HUES48 (cell line): ENCODE measurements around the gene UTS2R.

Experiments used
- H3K27ac ChIP-seq: one replicate; pipeline ENCODE4 v1.7.0; 2013; ENCODE audit warnings: low read depth, low read length, inconsistent platforms
- H3K27me3 ChIP-seq: 2 replicates; pipeline ENCODE4 v1.6.1; 2013; ENCODE audit warnings: mild to moderate bottlenecking, low read length; ENCODE audit not compliant: control insufficient read depth, insufficient read depth
- H3K36me3 ChIP-seq: 2 replicates; pipeline ENCODE4 v1.6.1; 2013; ENCODE audit warnings: low read length; ENCODE audit not compliant: control insufficient read depth, insufficient read depth
- H3K4me1 ChIP-seq: 2 replicates; pipeline ENCODE4 v1.6.1; 2013; ENCODE audit warnings: mild to moderate bottlenecking, low read length; ENCODE audit not compliant: control insufficient read depth, insufficient read depth
- H3K4me3 ChIP-seq: 2 replicates; pipeline ENCODE4 v1.5.1; 2013; ENCODE audit warnings: mild to moderate bottlenecking, low read depth, low read length
- H3K9ac ChIP-seq: 2 replicates; pipeline ENCODE4 v1.6.1; 2013; ENCODE audit warnings: mild to moderate bottlenecking, low read depth, low read length, moderate library complexity
- H3K9me3 ChIP-seq: 2 replicates; pipeline ENCODE4 v1.6.1; 2013; ENCODE audit warnings: low read length; ENCODE audit not compliant: control insufficient read depth, insufficient read depth

UTS2R gene

GRCh38 chr17:82328141-82328993, 43.2 kb upstream of the UTS2R start:
- H3K27ac ChIP-seq: no peak overlapping the region
- no peak overlapping the region for H3K9ac ChIP-seq
- peaks cover 14% of the 10 kb centered on the region for H3K4me1 ChIP-seq
- no peaks in the 10 kb centered on the region for H3K36me3 ChIP-seq
- H3K9me3 ChIP-seq: no peaks in the 10 kb centered on the region
- peaks cover 19% of the 10 kb centered on the region for H3K27me3 ChIP-seq
- no peak overlapping the region for H3K4me3 ChIP-seq

DNA sequence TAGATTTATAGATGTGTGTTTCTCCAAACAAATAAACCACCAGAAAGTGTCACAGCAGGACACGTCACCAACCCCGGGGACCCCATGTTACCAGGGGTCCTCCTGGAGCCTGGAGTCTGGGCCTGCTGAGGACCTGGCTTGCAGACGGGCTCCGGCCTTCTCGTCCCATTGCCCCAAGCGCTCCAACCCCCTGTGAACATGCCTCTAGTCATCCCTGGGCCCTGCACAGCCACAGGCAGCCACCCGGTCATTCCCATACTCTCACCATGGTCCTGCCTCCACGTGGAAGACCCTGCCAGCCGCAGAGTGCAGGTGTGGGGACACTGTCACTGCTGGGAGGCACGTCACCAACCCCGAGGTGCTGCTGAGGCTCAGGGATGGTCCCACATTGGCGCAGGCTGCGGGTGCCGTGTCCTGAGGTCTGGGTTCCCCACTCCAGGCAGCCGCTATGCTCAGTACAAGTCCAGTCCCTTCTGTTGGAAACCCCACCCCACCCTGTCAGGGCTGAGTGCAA, 42.5 kb upstream of the UTS2R start:
- Histone ChIP-seq H3K4me3 (no peak overlapping the region), H3K27me3 (peaks cover 25% of the 10 kb centered on the region), H3K9me3 (no peaks in the 10 kb centered on the region), H3K36me3 (no peaks in the 10 kb centered on the region), H3K27ac (no peak overlapping the region), H3K4me1 (peaks cover 14% of the 10 kb centered on the region), H3K9ac (no peak overlapping the region)

GRCh38 chr17:82329683-82330321, 41.8 kb upstream of the UTS2R start:
- no peaks in the 10 kb centered on the region for H3K36me3 ChIP-seq
- H3K9me3 ChIP-seq: no peaks in the 10 kb centered on the region
- H3K4me1 ChIP-seq: peaks cover 14% of the 10 kb centered on the region
- H3K9ac ChIP-seq: no peak overlapping the region
- no peak overlapping the region for H3K4me3 ChIP-seq
- H3K27me3 ChIP-seq: peaks cover 32% of the 10 kb centered on the region
- no peak overlapping the region for H3K27ac ChIP-seq

- Histone ChIP-seq H3K27me3 (peaks cover 38% of the 10 kb centered on the region), H3K4me3 (no peak overlapping the region), H3K9me3 (no peaks in the 10 kb centered on the region), H3K4me1 (peaks cover 14% of the 10 kb centered on the region), H3K27ac (no peak overlapping the region), H3K36me3 (no peaks in the 10 kb centered on the region), H3K9ac (no peak overlapping the region)
These were observed 41.0 kb upstream of the UTS2R start for GRCh38 chr17:82330322-82331239.

GRCh38 chr17:82331345-82331939, 40.1 kb upstream of the UTS2R start:
- no peaks in the 10 kb centered on the region for H3K9me3 ChIP-seq
- no peak overlapping the region for H3K27ac ChIP-seq
- H3K9ac ChIP-seq: no peak overlapping the region
- peaks cover 38% of the 10 kb centered on the region for H3K27me3 ChIP-seq
- peaks cover 14% of the 10 kb centered on the region for H3K4me1 ChIP-seq
- no peaks in the 10 kb centered on the region for H3K36me3 ChIP-seq
- H3K4me3 ChIP-seq: no peak overlapping the region

GRCh38 chr17:82332669-82333278, 38.8 kb upstream of the UTS2R start:
- peak overlapping the region; percentile 43 for H3K4me3 ChIP-seq
- H3K9ac ChIP-seq: no peak overlapping the region
- H3K27ac ChIP-seq: no peak overlapping the region
- no peaks in the 10 kb centered on the region for H3K9me3 ChIP-seq
- no peaks in the 10 kb centered on the region for H3K36me3 ChIP-seq
- peaks cover 38% of the 10 kb centered on the region for H3K27me3 ChIP-seq
- peaks cover 13% of the 10 kb centered on the region for H3K4me1 ChIP-seq

GRCh38 chr17:82333279-82334171, 38.0 kb upstream of the UTS2R start, which contains the start of gene SECTM1:
Gene SECTM1, minus strand, starts transcription at chr17:82333766. Its CDS starts 6,526 bp downstream, at chr17:82327240.
- H3K4me1 ChIP-seq: peaks cover 8% of the 10 kb centered on the region
- H3K9me3 ChIP-seq: no peaks in the 10 kb centered on the region
- peaks cover 38% of the 10 kb centered on the region for H3K27me3 ChIP-seq
- no peak within 1 kb of the TSS for H3K27ac ChIP-seq
- H3K4me3 ChIP-seq: peak within 1 kb of the TSS; percentile 43
- no peaks in the 10 kb centered on the region for H3K36me3 ChIP-seq
- H3K9ac ChIP-seq: no peak within 1 kb of the TSS

DNA sequence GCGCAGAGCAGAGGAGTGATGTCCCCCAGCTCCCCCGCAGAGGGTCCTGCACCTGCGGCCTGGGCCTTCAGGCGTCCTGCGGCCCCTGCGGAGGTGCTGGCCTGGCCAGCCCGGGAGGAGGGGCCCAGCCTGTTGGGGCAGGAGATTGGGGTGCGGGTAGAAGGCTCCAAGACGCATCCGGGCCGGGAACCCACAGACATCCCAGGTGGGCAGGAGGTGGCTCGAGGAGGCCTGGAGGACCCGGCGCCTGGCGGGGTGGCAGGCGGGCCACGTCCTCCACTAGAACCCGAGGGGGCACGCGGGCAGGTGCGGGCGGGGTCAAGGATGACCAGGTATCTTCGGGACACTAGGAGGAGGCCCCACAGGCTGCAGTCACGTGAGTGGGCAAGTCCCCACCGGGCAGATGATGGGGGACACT, 37.4 kb upstream of the UTS2R start:
- Histone ChIP-seq H3K4me3 (no peak overlapping the region), H3K27me3 (peaks cover 38% of the 10 kb centered on the region), H3K9ac (no peak overlapping the region), H3K36me3 (no peaks in the 10 kb centered on the region), H3K9me3 (no peaks in the 10 kb centered on the region), H3K27ac (no peak overlapping the region), H3K4me1 (peaks cover 8% of the 10 kb centered on the region)

- Histone ChIP-seq H3K4me1 (peaks cover 13% of the 10 kb centered on the region), H3K36me3 (no peaks in the 10 kb centered on the region), H3K4me3 (no peak overlapping the region), H3K9ac (no peak overlapping the region), H3K27ac (no peak overlapping the region), H3K9me3 (no peaks in the 10 kb centered on the region), H3K27me3 (peaks cover 41% of the 10 kb centered on the region)
These were observed 36.8 kb upstream of the UTS2R start for GRCh38 chr17:82334622-82335394.
